Activated T-cell treated with anti-CD3 and anti-CD28 coated beads, Interleukin-2, amount 50 U/mL, for 1 hour (primary cell): ENCODE results near the gene C11orf97.
"Not testable (repeated sequence)": the region's sequence is repeated elsewhere in the genome, so short reads cannot be mapped to it uniquely, and the experiment has no call there.

Experiments used
- DNase-seq: peaks from one replicate; pipeline ENCODE4 v3.0.0-alpha.2; 2020

Gene C11orf97

DNA sequence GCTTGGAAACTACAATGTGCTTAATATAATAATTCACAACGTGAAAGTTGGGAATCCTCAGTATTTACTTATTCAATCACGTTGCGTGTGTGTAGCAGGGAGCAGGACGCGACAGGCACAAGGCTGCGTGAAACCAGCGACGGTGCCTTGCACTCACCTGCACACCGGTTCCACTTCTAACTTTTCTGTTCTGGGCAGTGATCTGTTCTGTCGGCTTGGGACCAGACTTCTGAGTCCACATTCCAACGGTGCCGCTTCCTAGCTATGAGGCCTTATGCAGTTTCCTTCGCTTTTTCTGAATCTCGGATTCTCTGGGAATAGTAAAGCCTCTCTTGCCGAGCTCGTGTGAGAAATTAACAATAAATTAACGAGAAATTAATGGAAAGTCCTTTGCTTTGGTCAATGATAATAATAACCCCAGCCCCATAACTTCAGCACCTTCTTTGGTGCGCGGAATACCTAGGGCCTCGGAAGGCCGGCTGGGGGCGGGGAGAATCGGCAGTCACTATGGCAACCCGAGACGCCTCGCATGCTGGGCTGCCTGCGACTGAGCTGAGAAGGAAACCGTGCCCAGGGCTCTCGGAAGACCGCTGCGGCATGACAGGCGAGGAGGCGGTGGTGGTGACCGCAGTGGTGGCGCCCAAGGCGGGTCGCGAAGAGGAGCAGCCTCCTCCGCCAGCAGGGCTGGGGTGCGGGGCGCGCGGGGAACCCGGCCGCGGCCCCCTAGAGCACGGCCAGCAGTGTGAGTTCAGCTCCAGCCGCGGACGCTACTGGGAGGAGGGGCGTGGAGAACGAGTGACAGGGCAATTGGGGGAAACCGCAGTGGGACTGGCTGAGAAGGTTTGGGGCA lies at the start of gene C11orf97:
Gene C11orf97 (plus strand): TSS at position 530 of the 850 bp plus-strand sequence. CDS start 68 bp downstream, at position 598.
- peak; percentile 61 for DNase-seq

DNA sequence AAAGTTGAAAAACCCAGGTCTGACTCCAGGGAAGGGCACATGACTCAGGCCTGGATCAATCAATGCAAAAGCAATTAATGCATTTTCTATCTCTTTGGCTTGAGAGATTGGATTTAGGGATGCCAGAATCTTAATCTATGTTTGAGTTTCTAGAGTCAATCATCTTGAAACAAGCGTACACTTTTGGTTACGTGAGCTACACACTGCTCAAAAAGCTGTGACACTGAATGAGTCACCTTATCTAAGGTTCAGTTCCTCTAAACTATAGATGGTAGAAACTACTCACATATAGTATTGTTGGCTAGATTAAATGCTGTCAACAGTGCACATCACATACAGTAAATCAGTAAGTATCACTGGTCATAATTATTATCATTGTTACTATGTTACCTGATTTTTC lies 42.8 kb upstream of the C11orf97 start:
- DNase-seq = no peak

DNA sequence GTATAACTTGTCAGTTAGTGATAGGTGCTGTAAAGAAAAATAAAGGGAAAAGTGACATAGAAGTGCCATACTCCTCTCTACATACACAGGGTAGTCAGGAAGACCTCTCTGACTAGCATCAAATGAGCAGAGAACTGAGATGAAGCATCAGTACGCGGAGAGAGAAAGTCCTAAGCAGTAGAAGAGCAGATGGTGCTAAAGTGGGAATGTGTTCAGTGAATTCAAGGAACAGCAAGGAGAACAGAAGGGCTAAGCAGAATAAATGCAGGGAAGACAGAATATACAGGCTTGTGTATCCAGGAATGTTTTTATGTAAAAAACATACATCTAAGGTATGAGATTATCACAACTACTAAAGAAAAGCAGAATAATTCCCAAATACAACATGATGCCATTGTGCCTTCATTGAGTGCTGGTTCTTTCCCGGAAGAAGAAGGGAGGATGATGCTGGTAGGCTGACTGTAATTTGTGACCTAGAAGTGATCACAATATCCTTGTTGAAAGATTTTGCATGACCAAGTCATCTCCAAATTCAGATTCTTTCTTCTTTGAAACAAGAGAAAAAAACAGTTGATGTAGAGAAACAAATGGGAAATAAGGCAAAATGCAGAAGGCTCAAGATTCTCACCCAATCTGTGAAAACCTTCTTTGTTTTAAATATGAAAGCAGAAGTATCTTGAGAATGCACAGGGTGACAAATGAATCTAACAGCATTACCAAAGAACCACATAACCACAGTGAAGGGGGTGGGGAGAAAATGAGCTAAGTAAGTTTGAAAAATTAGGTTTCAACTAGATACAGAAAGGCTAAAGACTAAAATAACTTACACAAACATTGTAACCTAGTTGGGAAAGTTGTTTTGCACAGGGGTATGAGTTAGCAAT lies 39.1 kb upstream of the C11orf97 start:
- no peak for DNase-seq

DNA sequence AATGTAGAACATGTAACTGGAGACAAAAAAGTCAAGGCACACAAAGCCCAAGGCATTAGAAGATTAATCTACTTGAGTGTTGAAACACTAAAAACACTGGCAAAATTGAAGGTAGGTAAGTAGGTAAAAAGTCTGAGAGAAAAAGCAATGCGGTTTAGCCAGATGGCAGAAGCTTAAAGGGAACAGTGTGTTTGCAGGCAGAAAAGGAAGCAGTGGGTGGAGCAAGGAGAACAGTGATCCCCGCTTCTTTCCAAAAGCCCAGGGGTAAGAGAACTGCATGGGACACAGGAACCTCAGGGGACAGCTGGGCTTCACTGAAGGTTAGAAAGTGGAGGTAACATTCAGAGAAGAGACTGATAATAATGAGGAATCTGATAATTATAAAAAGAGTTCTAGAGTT lies 34.6 kb upstream of the C11orf97 start:
- no peak for DNase-seq

- DNase-seq = no peak
Observed at GRCh38 chr11:94481342-94481741, 30.9 kb upstream of the C11orf97 start.

- no peak for DNase-seq
Observed at GRCh38 chr11:94486068-94486467, 26.2 kb upstream of the C11orf97 start.

DNA sequence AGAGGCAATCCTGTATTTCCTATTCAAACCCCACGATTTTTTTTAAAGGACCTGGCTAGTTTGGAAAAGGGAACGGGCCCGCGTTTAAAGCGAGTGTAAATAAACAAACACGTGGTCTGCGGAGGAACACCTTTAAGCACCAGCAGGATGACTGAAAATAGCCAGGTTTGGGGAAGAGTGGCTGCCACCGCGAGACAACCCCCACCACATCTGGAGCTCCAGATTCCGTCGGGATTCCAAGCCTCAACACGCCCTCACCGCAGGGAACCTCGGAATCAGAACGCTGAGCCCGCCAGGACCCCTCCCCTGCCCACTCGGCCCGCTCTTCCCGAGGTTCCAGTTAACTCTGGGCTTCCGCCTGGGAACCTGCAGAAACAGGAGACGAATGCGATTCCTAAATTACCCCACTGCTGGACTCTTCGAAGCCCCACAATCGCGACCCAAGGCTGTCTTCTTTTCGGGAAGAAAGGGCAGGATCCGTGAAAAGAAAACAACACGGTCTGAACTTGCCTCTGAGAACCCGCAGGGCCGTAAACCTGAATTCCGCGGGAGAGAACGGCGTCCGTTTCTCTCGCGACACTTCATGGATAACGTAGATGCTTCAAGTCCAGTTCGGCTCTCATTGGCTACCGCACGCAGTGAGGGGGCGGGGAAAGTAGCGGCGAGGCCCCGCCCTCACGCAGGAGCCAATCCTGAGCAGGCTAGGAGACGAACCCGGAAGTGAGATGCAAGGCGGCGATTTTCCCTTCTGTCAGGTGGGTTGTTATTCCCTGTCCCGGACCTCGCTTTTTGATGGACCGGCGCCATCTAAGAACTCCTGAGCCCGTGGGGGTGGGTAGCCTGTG lies 18.8 kb upstream of the C11orf97 start, which contains the start of the genes ANKRD49 and MRE11:
Gene ANKRD49 (plus strand): TSS at position 704 of the 845 bp plus-strand sequence. CDS start 2,710 bp downstream, outside the sequence.
Gene MRE11 (minus strand): TSS at position 564 of the 845 bp plus-strand sequence. CDS start 1,043 bp downstream, outside the sequence.
- DNase-seq = peak; percentile 96

- no peak for DNase-seq
Observed at GRCh38 chr11:94494126-94494680, 18.1 kb upstream of the C11orf97 start.

- no peak for DNase-seq
Observed at GRCh38 chr11:94500181-94500580, 12.1 kb upstream of the C11orf97 start.

GRCh38 chr11:94501522-94501921 lies 10.7 kb upstream of the C11orf97 start:
- no peak for DNase-seq

- DNase-seq = no peak
Observed at GRCh38 chr11:94504689-94505293, 7.5 kb upstream of the C11orf97 start.

DNA sequence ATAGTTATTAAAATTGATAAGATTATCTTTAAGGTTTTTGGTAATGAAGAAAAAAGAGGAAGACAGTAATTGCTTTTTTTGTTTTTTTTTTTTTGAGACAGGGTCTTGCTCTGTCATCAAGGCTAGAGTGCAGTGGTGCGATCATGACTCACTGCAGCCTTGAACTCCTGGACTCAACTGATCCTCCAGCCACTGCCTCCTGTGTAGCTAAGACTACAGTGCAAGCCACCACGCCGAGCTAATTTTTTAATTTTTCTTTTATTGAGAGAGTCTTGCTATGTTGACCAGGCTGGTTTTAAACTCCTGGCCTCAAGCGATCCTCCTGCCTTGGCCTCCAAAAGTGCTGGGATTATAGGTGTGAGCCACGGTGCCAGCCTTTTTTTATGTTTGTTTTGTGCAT lies 5.7 kb upstream of the C11orf97 start:
- DNase-seq = not testable (repeated sequence)

GRCh38 chr11:94507485-94507884 lies 4.8 kb upstream of the C11orf97 start:
- no peak for DNase-seq

- DNase-seq = no peak
Observed at GRCh38 chr11:94513091-94513490, 830 bp downstream of the C11orf97 start.

GRCh38 chr11:94515398-94515797 lies 3.1 kb downstream of the C11orf97 start:
- no peak for DNase-seq

GRCh38 chr11:94516725-94517124 lies 4.5 kb downstream of the C11orf97 start:
- DNase-seq = no peak

GRCh38 chr11:94518300-94518699 lies 6.0 kb downstream of the C11orf97 start:
- DNase-seq = no peak

GRCh38 chr11:94519478-94520084 lies 7.3 kb downstream of the C11orf97 start:
- DNase-seq = no peak

- DNase-seq = no peak
Observed at GRCh38 chr11:94521684-94522083, 9.4 kb downstream of the C11orf97 start.

- no peak for DNase-seq
Observed at GRCh38 chr11:94524341-94524740, 12.1 kb downstream of the C11orf97 start.
